H1 (cell line): ENCODE data around the gene BEST1. TPM values are rescaled to one million over a fixed set of nuclear protein-coding genes. Genes with fewer than 3 reads are reported as not detected.

Source experiments
- CTCF ChIA-PET: fragments of 300-600 bp; sonication (Branson Sonifier 250); formaldehyde crosslinking; loops from one replicate; lab custom pipeline; 2021; ENCODE audit not compliant: partially characterized antibody; lab: Charles Lee
- POLR2A ChIA-PET: fragments of 300-600 bp; sonication (Branson Sonifier 250); formaldehyde crosslinking; loops from one replicate; lab custom pipeline; 2021; ENCODE audit warnings: inconsistent platforms; ENCODE audit not compliant: partially characterized antibody; lab: Charles Lee
- DNase-seq, 2 experiments: peaks; one replicate each; pipeline versions ENCODE4 v3.0.0 to v3.0.0-alpha.2; 2010 to 2022; ENCODE audit warnings: low spot score in 2 of 2, low read depth in 1 of 2, mixed read lengths in 1 of 2
- FAIRE-seq: peaks from 2 replicates; lab custom pipeline; 2011; peaks lifted over from hg19 to GRCh38; lab: Jason Lieb, UNC
- H2AFZ ChIP-seq: 2 replicates; pipeline ENCODE4 v1.8.1; 2012; ENCODE audit warnings: low read length, inconsistent platforms
- H2AK5ac ChIP-seq: 2 replicates; pipeline ENCODE4 v1.6.1; 2013; ENCODE audit warnings: low read depth, low read length
- H2BK120ac ChIP-seq: replicated peaks from 2 replicates; pipeline ENCODE3; 2013; ENCODE audit warnings: low read depth, low read length, inconsistent platforms
- H2BK12ac ChIP-seq: 2 replicates; pipeline ENCODE4 v1.6.1; 2013; ENCODE audit warnings: low read depth, low read length
- H2BK15ac ChIP-seq: 2 replicates; pipeline ENCODE4 v1.6.1; 2013; ENCODE audit warnings: low read length
- H2BK20ac ChIP-seq: 2 replicates; pipeline ENCODE4 v1.6.1; 2013; ENCODE audit warnings: low read length
- H2BK5ac ChIP-seq: 2 replicates; pipeline ENCODE4 v1.6.1; 2013; ENCODE audit warnings: low read depth, low read length
- H3K14ac ChIP-seq: 2 replicates; pipeline ENCODE4 v1.6.1; 2013; ENCODE audit warnings: inconsistent platforms; ENCODE audit not compliant: insufficient read length
- H3K18ac ChIP-seq: 2 replicates; pipeline ENCODE4 v1.6.1; 2013; ENCODE audit warnings: low read length; ENCODE audit errors: extremely low read depth
- H3K23ac ChIP-seq: 2 replicates; pipeline ENCODE4 v1.6.1; 2013; ENCODE audit warnings: inconsistent platforms; ENCODE audit not compliant: insufficient read length
- H3K23me2 ChIP-seq: 2 replicates; pipeline ENCODE4 v1.6.1; 2013; ENCODE audit warnings: low read depth, low read length
- H3K27ac ChIP-seq: 2 replicates; pipeline ENCODE4 v1.6.1; 2011; ENCODE audit warnings: low read depth, low read length, inconsistent platforms
- H3K27me3 ChIP-seq, 4 experiments: replicated peaks in 1 of 4; 1 replicate in 1 of 4; 2 replicates in 3 of 4; pipeline versions ENCODE4 v1.6.1 to v1.8.1; 2011 to 2013; ENCODE audit warnings: low read length in 3 of 4, mild to moderate bottlenecking in 3 of 4, inconsistent platforms in 2 of 4, mixed read lengths in 2 of 4, moderate library complexity in 1 of 4; ENCODE audit not compliant: control insufficient read depth in 3 of 4, insufficient read depth in 3 of 4; ENCODE audit errors: extremely low read depth in 1 of 4
- H3K36me3 ChIP-seq, 4 experiments: 2 replicates each; pipeline versions ENCODE4 v1.6.1 to v1.8.1; 2011 to 2013; ENCODE audit warnings: mild to moderate bottlenecking in 4 of 4, low read length in 3 of 4, moderate library complexity in 2 of 4, control low read depth in 1 of 4, inconsistent platforms in 1 of 4; ENCODE audit not compliant: insufficient read depth in 4 of 4, control insufficient read depth in 2 of 4
- H3K4ac ChIP-seq: replicated peaks from 2 replicates; pipeline ENCODE3; 2013; ENCODE audit warnings: low read length, low read depth, mixed read lengths, inconsistent platforms; ENCODE audit not compliant: insufficient read length
- H3K4me1 ChIP-seq, 4 experiments: replicated peaks in 1 of 4; 1 replicate in 1 of 4; 2 replicates in 3 of 4; pipeline versions ENCODE4 v1.6.1 to v1.8.1; 2011 to 2013; ENCODE audit warnings: low read length in 3 of 4, inconsistent platforms in 2 of 4, mixed read lengths in 1 of 4; ENCODE audit not compliant: insufficient read depth in 4 of 4, control insufficient read depth in 3 of 4
- H3K4me2 ChIP-seq, 2 experiments: 2 replicates each; pipeline versions ENCODE4 v1.6.1 to v1.8.1; 2011 to 2013; ENCODE audit warnings: low read depth in 2 of 2, low read length in 2 of 2, control low read depth in 1 of 2, inconsistent platforms in 1 of 2, mild to moderate bottlenecking in 1 of 2; ENCODE audit not compliant: insufficient read depth in 1 of 2
- H3K4me3 ChIP-seq, 4 experiments: fragments of 200-600, 300-600 bp in 1 of 4; sonication (generic), shearing (Covaris generic), sonication (Bioruptor Twin) in 1 of 4; 2 replicates each; pipeline versions ENCODE4 v1.5.1 to v1.8.1; 2011 to 2016; ENCODE audit warnings: low read length in 4 of 4, low read depth in 3 of 4, control low read depth in 2 of 4, inconsistent platforms in 2 of 4, mild to moderate bottlenecking in 2 of 4, mixed read lengths in 1 of 4, moderate library complexity in 1 of 4; ENCODE audit not compliant: insufficient read depth in 2 of 4; ENCODE audit errors: extremely low read depth in 1 of 4
- H3K56ac ChIP-seq: replicated peaks from 2 replicates; pipeline ENCODE3; 2013; ENCODE audit warnings: low read depth, mild to moderate bottlenecking, mixed read lengths, low read length, inconsistent platforms; ENCODE audit not compliant: insufficient read length
- H3K79me1 ChIP-seq: 2 replicates; pipeline ENCODE4 v1.6.1; 2013; ENCODE audit warnings: low read depth, low read length, control low read depth
- H3K79me2 ChIP-seq, 2 experiments: 2 replicates each; pipeline versions ENCODE4 v1.6.1 to v1.8.1; 2012 to 2013; ENCODE audit warnings: low read length in 2 of 2, mild to moderate bottlenecking in 2 of 2, inconsistent platforms in 1 of 2; ENCODE audit not compliant: insufficient read depth in 2 of 2, control insufficient read depth in 1 of 2
- H3K9ac ChIP-seq, 4 experiments: replicated peaks in 1 of 4; 1 replicate in 1 of 4; 2 replicates in 3 of 4; pipeline versions ENCODE4 v1.6.1 to v1.8.1; 2011 to 2013; ENCODE audit warnings: low read depth in 3 of 4, low read length in 3 of 4, control low read depth in 2 of 4, mild to moderate bottlenecking in 2 of 4, moderate library complexity in 2 of 4, inconsistent platforms in 1 of 4; ENCODE audit errors: extremely low read depth in 1 of 4
- H3K9me3 ChIP-seq, 2 experiments: 2 replicates each; pipeline versions ENCODE4 v1.6.1 to v1.8.1; 2012 to 2013; ENCODE audit warnings: mild to moderate bottlenecking in 2 of 2, moderate library complexity in 2 of 2, control low read depth in 1 of 2, inconsistent platforms in 1 of 2, low read depth in 1 of 2, low read length in 1 of 2, mixed read lengths in 1 of 2; ENCODE audit not compliant: insufficient read depth in 2 of 2
- H4K20me1 ChIP-seq, 2 experiments: replicated peaks in 1 of 2; 2 replicates each; pipeline versions ENCODE3 to v1.8.1; 2011 to 2013; ENCODE audit warnings: inconsistent platforms in 2 of 2, low read length in 2 of 2, mild to moderate bottlenecking in 1 of 2; ENCODE audit not compliant: insufficient read depth in 2 of 2, control insufficient read depth in 1 of 2
- H4K5ac ChIP-seq: 2 replicates; pipeline ENCODE4 v1.6.1; 2013; ENCODE audit warnings: low read length, low read depth, mixed read lengths, inconsistent platforms; ENCODE audit not compliant: insufficient read length
- H4K8ac ChIP-seq: 2 replicates; pipeline ENCODE4 v1.8.0; 2013; ENCODE audit warnings: mild to moderate bottlenecking, moderate library complexity, low read length, inconsistent platforms; ENCODE audit not compliant: insufficient read depth; ENCODE audit errors: extremely low read depth
- H4K91ac ChIP-seq: replicated peaks from 2 replicates; pipeline ENCODE3; 2013; ENCODE audit warnings: low read length, mixed read lengths, inconsistent platforms; ENCODE audit not compliant: insufficient read length
- ASH2L ChIP-seq: fragments of 200-600, 300-600 bp; sonication (generic); IDR thresholded peaks from one replicate; pipeline ENCODE4 v1.7.1; 2017; ENCODE audit warnings: low read length
- CREB1 ChIP-seq: IDR thresholded peaks from 2 replicates; pipeline ENCODE4 v1.6.1; 2012; ENCODE audit warnings: inconsistent platforms
- EGR1 ChIP-seq: IDR thresholded peaks from 2 replicates; pipeline ENCODE4 v1.6.1; 2011; ENCODE audit warnings: low read depth, low read length, borderline replicate concordance
- EP300 ChIP-seq, 2 experiments: IDR thresholded peaks; 1 replicate in 1 of 2; 2 replicates in 1 of 2; pipeline ENCODE4 v1.6.1; 2011 to 2012; ENCODE audit warnings: low read depth in 2 of 2, low read length in 2 of 2, mild to moderate bottlenecking in 2 of 2, borderline replicate concordance in 1 of 2, inconsistent platforms in 1 of 2, moderate library complexity in 1 of 2
- FOSL1 ChIP-seq: IDR thresholded peaks from 2 replicates; pipeline ENCODE4 v1.6.1; 2011; ENCODE audit warnings: mild to moderate bottlenecking, low read depth, low read length, moderate library complexity; ENCODE audit not compliant: insufficient read depth
- JUND ChIP-seq: IDR thresholded peaks from 2 replicates; pipeline ENCODE4 v1.6.1; 2011; ENCODE audit warnings: mild to moderate bottlenecking, improper control_type of control experiment, low read length
- PHF8 ChIP-seq: fragments of 200-600 bp; sonication (generic); conservative IDR thresholded peaks from 2 replicates; pipeline ENCODE4 v1.7.1; 2012; ENCODE audit warnings: low read depth, mild to moderate bottlenecking, inconsistent platforms, low read length, moderate library complexity
- POLR2A ChIP-seq, 2 experiments: IDR thresholded peaks; 1 replicate in 1 of 2; 2 replicates in 1 of 2; pipeline ENCODE4 v1.6.1; 2011; ENCODE audit warnings: low read depth in 2 of 2, low read length in 2 of 2, mild to moderate bottlenecking in 2 of 2; ENCODE audit errors: control extremely low read depth in 1 of 2
- SP2 ChIP-seq: IDR thresholded peaks from 2 replicates; pipeline ENCODE4 v1.6.1; 2012; ENCODE audit warnings: mild to moderate bottlenecking, low read length, inconsistent platforms
- TBP ChIP-seq: IDR thresholded peaks from 2 replicates; pipeline ENCODE4 v1.6.1; 2011; ENCODE audit warnings: low read depth, low read length, improper control_type of control experiment
- TCF12 ChIP-seq: IDR thresholded peaks from 2 replicates; pipeline ENCODE4 v1.6.1; 2011; ENCODE audit warnings: low read depth, mild to moderate bottlenecking, low read length
- WGBS, 2 experiments: shearing (Covaris generic) in 1 of 2; methylation state at CpG; one replicate each; pipeline versions ENCODE4 v1.1.6 to v1.1.7; 2013 to 2015; ENCODE audit warnings: low lambda C conversion rate in 2 of 2, mixed read lengths in 2 of 2, inconsistent platforms in 1 of 2, low coverage in 1 of 2, missing lambda C conversion rate in 1 of 2; ENCODE audit not compliant: insufficient replicate concordance in 2 of 2, insufficient coverage in 1 of 2, insufficient read length in 1 of 2; ENCODE audit errors: extremely low coverage in 1 of 2, missing lambda C conversion rate in 1 of 2; 5-methylcytosine and 5-hydroxymethylcytosine counted together
- polyA plus RNA-seq, 7 experiments: library from polyadenylated mRNA; depleted of rRNA in 3 of 7; stranded (reverse) in 5 of 7; unstranded in 2 of 7; fragments of >200 nt in 5 of 7; fragments of 200-250 nt in 2 of 7; gene quantifications; 1 replicate in 5 of 7; 2 replicates in 1 of 7; 4 replicates in 1 of 7; pipeline versions ENCODE4 v1.2.1 to v1.2.3, GENCODE V29; 2011 to 2013; ENCODE audit warnings: missing spikeins in 2 of 7, mixed read lengths in 2 of 7
- total RNA-seq: library from RNA; stranded (reverse); fragmentation: NEBNext Ultra II Directional; extraction: Animal tissue kit (Norgen Biotek cat#: 25700); gene quantifications from 2 replicates; pipeline ENCODE4 v1.2.1, GENCODE V29; 2021

The BEST1 gene
- total and polyA plus RNA-seq, 2 of the 8 experiments (the other 6 are each of a cell fraction or from before 2014, with no cell fraction given) = 0.22 to 0.62 TPM

- Histone ChIP-seq H4K20me1 (peaks cover 10 to 19% of the 10 kb centered on the region in 2 experiments), H3K4me2 (peak within 1 kb of the TSS; percentile 90 to 97), H2AK5ac (peak within 1 kb of the TSS; percentile 78), H3K23ac (no peak within 1 kb of the TSS), H4K8ac (peak within 1 kb of the TSS; percentile 98), H2BK12ac (peak within 1 kb of the TSS; percentile 80), H2BK120ac (peak within 1 kb of the TSS; percentile 52), H3K79me2 (peaks cover 14 to 35% of the 10 kb centered on the region in 2 experiments), H3K14ac (peak within 1 kb of the TSS; percentile 90), H2BK5ac (peak within 1 kb of the TSS; percentile 96), H3K27ac (peak within 1 kb of the TSS; percentile 96), H3K4me1 (peaks cover 9 to 20% (median 13%) of the 10 kb centered on the region in 4 experiments), H3K27me3 (no peaks in the 10 kb centered on the region), H2BK15ac (peak within 1 kb of the TSS; percentile 74; the same call in 1 of the 2 replicates), H2BK20ac (no peak within 1 kb of the TSS; the same call in 1 of the 2 replicates), H3K23me2 (peaks cover 12% of the 10 kb centered on the region; the same call in 1 of the 2 replicates), H3K18ac (peak within 1 kb of the TSS; percentile 98), H3K36me3 (peaks cover 14 to 29% (median 28%) of the 10 kb centered on the region in 4 experiments; a peak in 7 of 8 replicates), H3K9me3 (no peaks in the 10 kb centered on the region), H3K79me1 (peaks cover 2% of the 10 kb centered on the region), H4K5ac (peak within 1 kb of the TSS; percentile 93), H3K9ac (peak within 1 kb of the TSS; percentile 88 to 95 (median 92)), H3K56ac (peak within 1 kb of the TSS; percentile 71), H4K91ac (peak within 1 kb of the TSS; percentile 97), H3K4ac (peak within 1 kb of the TSS; percentile 99), H3K4me3 (peak within 1 kb of the TSS; percentile 89 to 97 (median 96)), H2AFZ (no peak within 1 kb of the TSS)
- ChIA-PET POLR2A (interaction anchor here (0.7 to 25.7 kb wide), 48 partner anchors 5 to 175 kb away, joined by 3 to 458 read pairs (median 5); partner anchors contain the start of genes BEST1, FEN1, FTH1 and INCENP), CTCF (interaction anchor here (0.6 to 5.8 kb wide), 7 partner anchors 12 to 141 kb away, joined by 3 to 36 read pairs (median 4); no protein-coding TSS in a partner anchor)
- FAIRE-seq (no peak), DNase-seq (peak; percentile 56 to 90)
- 15% methylated on average over 45 of the region's 93 CpGs; no CpG with 5 or more reads in 1 of the 2 experiments for WGBS, 2 experiments
- no peak for TF ChIP-seq SP2
- TF ChIP-seq CREB1 = peak; percentile 15; the same call in 1 of the 2 replicates
- 0 out of 2 replicates have a peak, but pooled peaks have one; percentile 10 for TF ChIP-seq JUND
- TF ChIP-seq PHF8 = peak; percentile 79
- peak; percentile 47 for TF ChIP-seq EGR1
- TF ChIP-seq ASH2L = no peak
- TF ChIP-seq POLR2A (IDR thresholded peaks at IDR 0.05; ENCODE audit: control extremely low read depth in 1 of 2, low read depth in 2 of 2, low read length in 2 of 2) = peak; percentile 90 to 96
- peak in 1 of 2 experiments; percentile 57; a peak in 2 of 3 replicates for TF ChIP-seq EP300 (IDR thresholded peaks at IDR 0.05; ENCODE audit: borderline replicate concordance in 1 of 2, low read depth in 2 of 2, low read length in 2 of 2)
- TF ChIP-seq TCF12 = 0 out of 2 replicates have a peak, but pooled peaks have one; percentile 37
- peak; percentile 93 for TF ChIP-seq TBP
- TF ChIP-seq FOSL1 = 0 out of 2 replicates have a peak, but pooled peaks have one; percentile 63
Measured at GRCh38 chr11:61967116-61967923, 17.2 kb downstream of the BEST1 start, which contains the start of gene FTH1. Gene FTH1, minus strand, starts transcription at chr11:61967634. Its CDS starts 209 bp downstream, at chr11:61967425.
